ENCODE results near the gene RASEF. TPM values are rescaled to one million over a fixed set of nuclear protein-coding genes. Genes with fewer than 3 reads are reported as not detected.

The RASEF gene
- total RNA-seq, 2 donors from 2014 or later = 36.4 to 125 TPM

DNA sequence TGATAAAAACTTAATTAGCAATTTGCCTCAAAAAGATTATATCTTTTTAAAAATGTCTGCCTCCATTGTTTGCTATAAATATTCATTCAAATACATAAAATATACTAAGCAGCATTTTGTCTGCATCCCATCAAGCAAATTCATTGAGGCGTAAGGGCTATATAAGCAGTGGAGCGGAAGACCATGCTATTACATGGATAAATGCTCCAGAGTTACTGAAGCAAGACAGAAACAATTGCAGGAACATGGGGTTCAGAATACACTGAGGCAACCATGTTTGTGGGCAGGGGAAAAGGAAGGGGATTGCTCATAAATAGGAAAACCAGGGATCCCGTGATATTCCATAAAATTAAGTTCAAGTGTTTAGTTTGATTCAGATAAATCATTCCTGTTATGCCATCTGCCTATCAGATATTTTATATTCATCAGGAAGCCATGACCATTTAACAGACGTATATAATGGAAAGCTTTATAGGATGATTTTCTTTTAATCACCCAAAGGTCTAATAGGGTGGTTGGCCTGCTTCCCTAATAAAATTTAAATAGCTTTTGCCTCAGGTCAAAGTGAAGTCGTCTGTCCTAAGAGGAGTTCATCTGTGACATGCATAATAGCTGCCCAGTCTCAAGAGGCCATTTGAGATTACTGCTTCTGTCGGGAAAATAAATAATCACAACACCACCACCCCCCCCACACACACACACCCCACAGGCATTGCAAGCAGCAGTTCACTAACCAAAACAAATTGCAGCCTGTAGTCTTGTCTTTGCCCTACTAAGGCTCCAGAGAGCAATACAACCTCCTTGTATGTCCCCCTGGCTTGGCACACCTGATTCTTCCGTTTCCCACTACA, 105.2 kb downstream of the RASEF start:
- Histone ChIP-seq H3K27me3 (replicated peaks; ENCODE audit: insufficient read depth) (no peaks in the 10 kb centered on the region), H3K4me1 (replicated peaks) (no peaks in the 10 kb centered on the region), H3K9me3 (no peaks in the 10 kb centered on the region), H3K27ac (no peak overlapping the region), H3K4me3 (no peak overlapping the region), H3K36me3 (no peaks in the 10 kb centered on the region)
- 71% methylated on average over 7 of the region's 7 CpGs for WGBS
- intact Hi-C loops (cut with DNase I) = no loop called here
- no peak for DNase-seq (ENCODE audit: low spot score)
- TF ChIP-seq POLR2AphosphoS5 (IDR thresholded peaks at IDR 0.05) (no peak), POLR2A (IDR thresholded peaks at IDR 0.05) (no peak)
- TF ChIP-seq, protein P1, sequence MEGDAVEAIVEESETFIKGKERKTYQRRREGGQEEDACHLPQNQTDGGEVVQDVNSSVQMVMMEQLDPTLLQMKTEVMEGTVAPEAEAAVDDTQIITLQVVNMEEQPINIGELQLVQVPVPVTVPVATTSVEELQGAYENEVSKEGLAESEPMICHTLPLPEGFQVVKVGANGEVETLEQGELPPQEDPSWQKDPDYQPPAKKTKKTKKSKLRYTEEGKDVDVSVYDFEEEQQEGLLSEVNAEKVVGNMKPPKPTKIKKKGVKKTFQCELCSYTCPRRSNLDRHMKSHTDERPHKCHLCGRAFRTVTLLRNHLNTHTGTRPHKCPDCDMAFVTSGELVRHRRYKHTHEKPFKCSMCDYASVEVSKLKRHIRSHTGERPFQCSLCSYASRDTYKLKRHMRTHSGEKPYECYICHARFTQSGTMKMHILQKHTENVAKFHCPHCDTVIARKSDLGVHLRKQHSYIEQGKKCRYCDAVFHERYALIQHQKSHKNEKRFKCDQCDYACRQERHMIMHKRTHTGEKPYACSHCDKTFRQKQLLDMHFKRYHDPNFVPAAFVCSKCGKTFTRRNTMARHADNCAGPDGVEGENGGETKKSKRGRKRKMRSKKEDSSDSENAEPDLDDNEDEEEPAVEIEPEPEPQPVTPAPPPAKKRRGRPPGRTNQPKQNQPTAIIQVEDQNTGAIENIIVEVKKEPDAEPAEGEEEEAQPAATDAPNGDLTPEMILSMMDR (IDR thresholded peaks at IDR 0.05) = no peak

DNA sequence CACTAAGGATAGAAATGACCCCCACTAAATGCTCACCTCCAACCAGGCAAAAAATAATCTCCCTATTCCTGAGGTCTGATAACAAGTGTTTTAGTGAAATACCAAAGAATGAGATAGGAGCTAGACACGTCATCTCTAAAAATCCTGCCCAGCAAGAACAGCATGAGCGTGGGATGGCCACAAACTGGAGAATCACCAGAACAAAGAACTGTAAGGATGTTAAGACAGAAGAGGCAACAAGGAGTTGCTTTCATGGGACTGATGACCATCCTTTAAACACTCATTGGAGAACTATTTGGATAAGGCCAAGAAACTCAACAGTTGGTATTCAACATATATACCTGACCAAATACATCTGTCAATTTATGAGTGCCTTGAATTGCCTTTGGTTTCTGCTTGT, 113.7 kb downstream of the RASEF start:
- Histone ChIP-seq H3K27me3 (replicated peaks; ENCODE audit: insufficient read depth) (no peaks in the 10 kb centered on the region), H3K4me3 (no peak overlapping the region), H3K9me3 (no peaks in the 10 kb centered on the region), H3K27ac (no peak overlapping the region), H3K4me1 (replicated peaks) (no peaks in the 10 kb centered on the region), H3K36me3 (no peaks in the 10 kb centered on the region)
- TF ChIP-seq POLR2A (IDR thresholded peaks at IDR 0.05) (no peak), POLR2AphosphoS5 (IDR thresholded peaks at IDR 0.05) (no peak)
- TF ChIP-seq, protein P1 (IDR thresholded peaks at IDR 0.05) = no peak
- DNase-seq (ENCODE audit: low spot score) = no peak
- intact Hi-C loops (cut with DNase I) = no loop called here
- WGBS = 94% methylated on average over 2 of the region's 2 CpGs

DNA sequence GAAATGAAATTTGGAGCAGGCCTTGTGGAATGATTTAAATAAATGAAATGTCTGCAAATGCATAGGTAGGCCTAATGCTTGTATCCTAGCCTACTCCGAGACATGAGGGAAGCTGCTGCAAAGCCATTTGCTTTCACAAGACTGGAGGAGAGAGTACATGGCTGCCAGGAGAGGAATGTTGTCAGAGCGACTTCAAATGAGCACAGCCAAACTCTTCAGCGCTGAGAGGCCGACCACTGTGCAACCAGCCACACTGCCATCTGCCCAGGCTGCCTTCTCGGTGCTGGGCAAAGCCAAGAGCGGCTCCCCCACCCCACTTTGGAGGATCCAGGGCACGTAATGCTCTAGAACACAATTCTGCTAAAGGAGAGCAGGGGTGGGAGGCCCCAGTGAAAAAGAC, 122.6 kb downstream of the RASEF start:
- Histone ChIP-seq H3K27me3 (replicated peaks; ENCODE audit: insufficient read depth) (no peaks in the 10 kb centered on the region), H3K36me3 (no peaks in the 10 kb centered on the region), H3K4me1 (replicated peaks) (no peaks in the 10 kb centered on the region), H3K4me3 (no peak overlapping the region), H3K27ac (no peak overlapping the region), H3K9me3 (no peaks in the 10 kb centered on the region)
- WGBS = 93% methylated on average over 7 of the region's 7 CpGs
- TF ChIP-seq POLR2A (IDR thresholded peaks at IDR 0.05) (no peak), POLR2AphosphoS5 (IDR thresholded peaks at IDR 0.05) (no peak)
- TF ChIP-seq, protein P1 (IDR thresholded peaks at IDR 0.05) = no peak
- intact Hi-C loops (cut with DNase I) = no loop called here
- DNase-seq (ENCODE audit: low spot score) = no peak

DNA sequence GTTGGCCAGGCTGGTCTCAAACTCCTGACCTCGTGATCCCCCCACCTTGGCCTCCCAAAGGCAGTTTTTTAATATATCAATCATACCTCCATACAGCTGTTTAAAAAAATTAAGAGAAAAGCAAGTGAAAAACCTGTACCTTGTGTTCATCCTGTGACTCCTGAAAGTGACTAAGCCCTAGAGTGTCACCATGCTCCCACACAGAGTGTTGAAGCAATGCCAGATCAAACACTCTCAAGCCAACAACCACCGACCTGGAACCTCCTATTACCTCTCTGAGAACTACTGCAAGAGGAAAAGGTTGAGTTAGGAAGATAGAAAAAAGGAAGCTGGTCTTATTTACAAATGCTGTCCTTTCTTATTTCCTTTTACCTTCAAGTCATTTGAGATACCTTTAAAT, 123.5 kb downstream of the RASEF start:
- intact Hi-C loops (cut with DNase I) = no loop called here
- Histone ChIP-seq H3K27ac (no peak overlapping the region), H3K9me3 (no peaks in the 10 kb centered on the region), H3K4me3 (no peak overlapping the region), H3K4me1 (replicated peaks) (no peaks in the 10 kb centered on the region), H3K27me3 (replicated peaks; ENCODE audit: insufficient read depth) (no peaks in the 10 kb centered on the region), H3K36me3 (no peaks in the 10 kb centered on the region)
- no peak for DNase-seq (ENCODE audit: low spot score)
- 52% methylated on average over 2 of the region's 2 CpGs for WGBS
- no peak for TF ChIP-seq POLR2AphosphoS5 (IDR thresholded peaks at IDR 0.05)
- TF ChIP-seq, protein P1 (IDR thresholded peaks at IDR 0.05) = no peak
- TF ChIP-seq POLR2A (IDR thresholded peaks at IDR 0.05) = no peak

Measured in prostate gland (tissue), 2 donors.